GM18511 (cell line): ENCODE data around the gene FOCAD.
"Not testable (repeated sequence)": the region's sequence is repeated elsewhere in the genome, so short reads cannot be mapped to it uniquely, and the experiment has no call there.

Experiments
- ATAC-seq: cut with Tn5 transposase; IDR thresholded peaks from one replicate; pipeline ENCODE4 v1.9.1; 2021; ENCODE audit warnings: mild to moderate bottlenecking, moderate library complexity; ENCODE audit not compliant: unreplicated experiment

FOCAD gene

GRCh38 chr9:20671635-20672034 is 12.4 kb upstream of the FOCAD start:
- ATAC-seq, result no peak

GRCh38 chr9:20673537-20673936 is 10.5 kb upstream of the FOCAD start:
- not testable (repeated sequence) for ATAC-seq

GRCh38 chr9:20681467-20681866 is 2.6 kb upstream of the FOCAD start:
- ATAC-seq, result no peak

- ATAC-seq, result peak; percentile 25
These were observed 566 bp upstream of the FOCAD start for GRCh38 chr9:20683351-20684034.

- no peak for ATAC-seq
These were observed 1.0 kb downstream of the FOCAD start for GRCh38 chr9:20684875-20685696.

GRCh38 chr9:20685769-20686168 is 1.7 kb downstream of the FOCAD start:
- no peak for ATAC-seq

- no peak for ATAC-seq
These were observed 5.8 kb downstream of the FOCAD start for GRCh38 chr9:20689833-20690232.

- ATAC-seq, result no peak
These were observed 8.5 kb downstream of the FOCAD start for GRCh38 chr9:20692554-20692953.

- no peak for ATAC-seq
These were observed 9.0 kb downstream of the FOCAD start for GRCh38 chr9:20693068-20693467.

GRCh38 chr9:20694248-20694647 is 10.2 kb downstream of the FOCAD start:
- ATAC-seq, result no peak

- no peak for ATAC-seq
These were observed 13.1 kb downstream of the FOCAD start for GRCh38 chr9:20697021-20697719.

- no peak for ATAC-seq
These were observed 14.7 kb downstream of the FOCAD start for GRCh38 chr9:20698782-20699181.

GRCh38 chr9:20701060-20701459 is 17.0 kb downstream of the FOCAD start:
- no peak for ATAC-seq

GRCh38 chr9:20702570-20702969 is 18.5 kb downstream of the FOCAD start:
- ATAC-seq, result no peak

GRCh38 chr9:20703146-20703545 is 19.1 kb downstream of the FOCAD start:
- ATAC-seq, result no peak

GRCh38 chr9:20707708-20708107 is 23.6 kb downstream of the FOCAD start:
- ATAC-seq, result no peak

- no peak for ATAC-seq
These were observed 29.1 kb downstream of the FOCAD start for GRCh38 chr9:20713172-20713571.

GRCh38 chr9:20714442-20715415 is 30.7 kb downstream of the FOCAD start:
- no peak for ATAC-seq

- ATAC-seq, result no peak
These were observed 38.2 kb downstream of the FOCAD start for GRCh38 chr9:20722221-20722620.

GRCh38 chr9:20725675-20726074 is 41.6 kb downstream of the FOCAD start:
- no peak for ATAC-seq

- peak; percentile 56 for ATAC-seq
These were observed 42.1 kb downstream of the FOCAD start for GRCh38 chr9:20726144-20726543.
